GM19328 (cell line): ENCODE measurements around the gene HNRNPUL1.
A peak's percentile ranks its signal among the peaks of the same experiment; 100 is the strongest.
"Not testable (repeated sequence)": the region's sequence is repeated elsewhere in the genome, so short reads cannot be mapped to it uniquely, and the experiment has no call there.

Source experiments
- ATAC-seq: cut with Tn5 transposase; IDR thresholded peaks from one replicate; pipeline ENCODE4 v1.9.1; 2021; ENCODE audit warnings: mild to moderate bottlenecking, moderate library complexity; ENCODE audit not compliant: unreplicated experiment

HNRNPUL1 gene

DNA sequence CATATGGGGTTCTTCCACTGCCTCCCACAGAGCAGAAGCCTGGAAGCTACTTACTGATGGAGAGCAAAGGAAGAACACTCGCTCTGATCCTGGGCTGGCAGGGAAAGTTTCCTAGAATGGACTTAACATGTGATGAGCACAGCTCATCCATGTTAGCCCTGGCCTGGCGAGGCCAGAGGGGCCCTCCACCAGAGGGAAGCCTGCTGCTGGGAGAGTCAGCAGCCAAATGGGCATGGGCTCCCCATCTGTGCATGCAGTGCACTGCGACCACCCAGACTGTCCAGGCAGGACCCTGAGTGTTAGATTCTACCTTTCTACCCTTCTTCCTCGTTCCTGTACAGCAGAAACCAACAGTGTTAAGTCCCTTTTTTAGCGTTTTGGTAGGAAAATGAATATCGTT is 8.9 kb downstream of the HNRNPUL1 start:
- ATAC-seq, result no peak

DNA sequence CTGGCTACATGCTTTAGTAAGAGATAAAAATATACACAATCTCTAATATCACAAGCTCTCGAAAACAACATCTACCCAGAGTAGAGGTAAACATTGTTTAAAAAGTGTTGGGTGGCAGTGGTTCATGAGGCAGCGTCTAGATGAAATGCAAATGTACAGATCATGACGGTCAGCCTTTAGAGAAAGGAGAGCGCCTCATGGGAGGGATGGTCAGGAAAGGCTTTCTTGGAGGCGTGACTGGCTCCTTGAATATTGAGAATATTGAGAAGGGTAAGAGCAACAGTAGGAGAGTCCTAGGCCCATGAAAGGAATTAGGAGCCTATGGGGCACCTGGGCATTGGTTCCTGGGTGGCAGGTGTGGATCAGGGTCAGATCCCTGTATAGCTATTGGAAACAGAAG is 10.6 kb downstream of the HNRNPUL1 start:
- ATAC-seq, result no peak

DNA sequence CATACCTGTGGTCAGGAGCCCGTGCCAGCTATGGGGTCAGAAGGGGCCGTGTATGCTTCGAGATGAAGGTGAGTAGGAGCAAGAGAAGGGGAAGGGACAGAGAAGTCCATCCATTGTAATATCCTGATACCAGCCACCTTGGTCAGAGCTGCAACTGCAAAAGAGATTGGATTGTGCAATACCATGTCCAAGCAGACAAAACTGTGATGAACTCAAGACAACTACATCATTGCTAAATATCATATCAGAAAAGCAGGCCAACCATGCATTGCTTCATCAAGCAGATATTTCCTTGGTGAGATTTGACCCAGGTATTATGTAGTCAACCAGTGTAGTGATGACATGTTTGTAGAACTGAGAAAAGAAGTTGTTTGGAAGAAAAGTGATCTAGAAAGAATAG is 12.1 kb downstream of the HNRNPUL1 start:
- no peak for ATAC-seq

DNA sequence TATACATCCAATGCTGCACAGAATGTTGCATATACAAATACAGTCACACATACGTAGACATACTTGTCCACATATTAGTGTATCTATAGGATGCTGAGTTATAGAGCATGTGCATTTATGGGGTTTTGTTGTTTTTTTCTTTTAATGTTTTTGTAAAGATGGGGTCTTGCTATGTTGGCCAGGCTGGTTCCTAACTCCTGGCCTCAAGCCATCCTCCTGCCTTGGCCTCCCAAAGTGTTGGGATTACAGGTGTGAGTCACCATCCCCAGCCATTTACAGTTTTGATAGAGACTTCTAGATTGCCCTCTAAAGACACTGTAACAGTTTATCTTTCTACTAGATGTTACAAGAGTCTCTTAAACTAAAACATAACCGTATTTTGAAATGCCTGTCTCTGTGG is 14.3 kb downstream of the HNRNPUL1 start:
- no peak for ATAC-seq

DNA sequence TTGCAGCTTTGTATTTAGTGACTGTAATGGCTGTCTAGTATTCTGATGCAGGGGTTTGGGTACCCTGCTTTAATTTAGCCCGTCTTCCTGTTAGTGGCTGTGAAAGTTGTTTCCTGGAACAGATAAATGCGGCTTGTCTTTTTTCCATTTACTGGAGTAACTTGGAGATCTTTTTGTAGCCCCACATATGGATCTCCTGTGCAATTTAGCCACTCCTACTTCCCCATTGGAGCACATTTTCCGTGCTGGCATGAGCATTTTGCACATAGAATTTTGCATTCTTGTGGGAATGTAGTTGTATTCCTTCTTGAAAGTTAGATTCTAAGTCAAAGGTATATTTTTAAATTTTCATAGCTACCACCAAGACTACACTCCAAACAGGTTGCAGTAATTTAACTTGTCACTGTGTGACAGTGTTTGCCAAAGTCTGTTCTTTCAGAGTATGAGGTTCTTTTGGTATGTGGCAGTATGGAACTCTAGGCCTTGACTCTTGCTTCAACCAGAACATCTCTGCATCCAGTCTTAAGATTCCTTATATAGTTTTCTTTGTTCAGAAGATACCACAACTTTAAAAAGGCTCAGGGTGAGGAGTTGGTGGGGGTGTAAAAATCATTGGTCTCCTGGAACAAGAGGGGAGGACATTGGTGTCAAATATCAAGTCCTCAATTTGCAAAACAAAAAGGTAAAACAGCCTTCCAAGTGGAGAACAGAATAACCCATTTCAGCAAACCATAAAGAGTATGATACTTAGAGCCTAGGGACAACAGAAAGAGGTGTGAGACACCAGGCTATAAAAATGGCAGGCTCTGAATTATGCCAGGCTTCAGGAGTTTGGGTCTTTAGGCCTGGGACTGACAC is 24.7 kb downstream of the HNRNPUL1 start:
- no peak for ATAC-seq

DNA sequence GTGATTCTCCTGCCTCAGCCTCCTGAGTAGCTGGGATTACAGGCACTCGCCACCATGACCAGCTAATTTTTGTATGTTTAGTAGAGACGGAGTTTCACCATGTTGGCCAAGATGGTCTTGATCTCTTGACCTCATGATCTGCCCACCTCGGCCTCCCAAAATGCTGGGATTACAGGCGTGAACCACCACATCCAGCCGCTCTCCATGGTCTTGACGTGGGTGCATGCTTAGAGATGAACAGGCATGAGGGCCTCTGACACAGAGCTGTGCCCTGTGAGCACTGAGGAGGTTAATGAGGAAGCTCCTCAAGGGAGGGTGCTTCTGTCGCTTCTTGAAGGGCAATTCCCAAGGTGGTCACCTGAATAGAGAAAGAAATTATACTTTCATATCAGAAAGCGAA is 25.6 kb downstream of the HNRNPUL1 start:
- not testable (repeated sequence) for ATAC-seq

DNA sequence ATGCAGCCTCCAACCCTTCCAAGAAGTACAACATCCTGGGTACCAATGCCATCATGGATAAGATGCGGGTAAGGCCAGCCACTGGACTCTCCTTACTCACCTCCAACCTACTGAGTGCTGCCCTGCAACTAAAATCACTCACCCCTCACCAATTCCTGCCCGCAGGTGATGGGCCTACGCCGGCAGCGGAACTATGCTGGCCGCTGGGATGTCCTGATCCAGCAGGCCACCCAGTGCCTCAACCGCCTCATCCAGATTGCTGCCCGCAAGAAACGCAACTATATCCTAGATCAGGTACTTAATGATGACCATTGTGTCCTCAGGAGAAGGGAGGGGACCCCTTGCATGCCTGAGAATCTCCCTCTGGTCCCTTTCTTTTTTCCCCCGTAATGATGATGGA is 30.2 kb downstream of the HNRNPUL1 start:
- ATAC-seq, result no peak

DNA sequence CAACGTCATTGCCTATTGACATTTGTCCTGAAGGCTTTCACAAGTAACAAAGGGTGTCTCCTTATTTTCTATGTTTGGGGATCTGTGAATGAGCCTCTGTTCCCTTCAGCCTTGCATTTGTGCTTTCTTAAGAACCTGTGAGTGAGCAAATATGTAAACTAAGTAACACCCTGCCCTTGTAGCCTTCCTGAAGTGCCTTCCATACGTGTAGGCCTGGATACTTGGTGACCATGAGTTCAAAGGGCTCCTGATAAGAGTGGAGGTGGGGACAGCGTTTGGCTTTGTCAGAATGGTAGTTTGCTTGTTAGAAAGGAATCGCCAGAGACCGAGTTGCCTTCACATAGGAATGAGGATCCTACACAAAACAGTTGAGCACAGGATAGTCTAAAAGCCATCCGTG is 31.3 kb downstream of the HNRNPUL1 start:
- ATAC-seq, result no peak

DNA sequence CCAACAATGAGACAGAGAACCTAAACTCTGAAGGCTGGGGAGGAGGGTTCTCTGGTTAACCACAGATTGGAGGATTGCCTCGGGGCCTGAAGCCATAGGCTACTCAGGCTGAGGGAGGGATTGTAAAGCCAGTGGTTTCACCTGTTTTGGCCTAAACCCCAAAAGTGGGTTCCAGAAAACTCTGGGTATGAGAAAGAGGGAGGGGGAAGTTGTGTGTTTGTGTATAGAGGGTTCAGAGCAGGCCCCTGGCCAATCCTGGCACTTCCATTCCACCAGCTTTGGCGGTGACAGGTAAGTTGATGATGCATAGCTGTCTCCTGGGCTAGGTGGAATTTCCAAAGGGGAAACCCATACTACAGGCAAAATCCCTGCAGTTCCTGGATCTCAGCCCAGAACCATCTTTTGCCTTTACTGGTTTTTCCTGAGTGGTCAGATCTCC is 32.3 kb downstream of the HNRNPUL1 start:
- no peak for ATAC-seq

DNA sequence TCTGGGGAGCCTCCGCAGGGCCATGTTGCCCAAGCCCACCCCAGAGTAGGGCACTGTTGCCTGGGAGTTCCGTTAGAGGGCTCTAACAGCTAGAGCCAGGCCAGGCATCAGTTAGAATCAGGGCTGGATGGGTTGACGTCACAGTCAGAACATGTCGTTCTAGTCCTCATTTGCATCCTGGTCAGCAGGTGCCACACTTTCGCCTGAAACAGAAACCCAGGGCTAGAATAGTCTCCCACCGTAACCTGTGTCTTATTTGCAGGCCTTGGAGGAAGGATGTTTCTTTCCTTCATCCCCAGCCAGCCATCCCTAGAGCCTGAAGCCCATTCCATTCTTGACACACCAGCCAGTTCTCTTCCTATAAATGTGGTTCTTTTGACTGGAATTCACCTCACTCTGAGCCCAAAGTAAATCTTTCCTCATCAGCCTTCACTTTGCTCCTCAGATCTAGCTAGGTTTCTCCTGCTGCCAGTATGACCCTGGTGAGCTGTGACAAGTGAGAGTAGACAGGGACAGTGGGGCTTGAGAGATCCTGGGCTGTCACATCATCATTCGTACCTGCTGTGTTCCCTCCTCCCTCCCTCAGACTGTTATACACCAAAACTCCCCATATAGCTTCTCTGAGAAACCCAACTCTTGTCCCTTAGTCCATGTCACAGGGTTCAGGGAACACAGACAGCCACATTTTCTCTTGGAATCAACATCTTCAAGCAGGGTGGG is 33.6 kb downstream of the HNRNPUL1 start:
- peak; percentile 77 for ATAC-seq

DNA sequence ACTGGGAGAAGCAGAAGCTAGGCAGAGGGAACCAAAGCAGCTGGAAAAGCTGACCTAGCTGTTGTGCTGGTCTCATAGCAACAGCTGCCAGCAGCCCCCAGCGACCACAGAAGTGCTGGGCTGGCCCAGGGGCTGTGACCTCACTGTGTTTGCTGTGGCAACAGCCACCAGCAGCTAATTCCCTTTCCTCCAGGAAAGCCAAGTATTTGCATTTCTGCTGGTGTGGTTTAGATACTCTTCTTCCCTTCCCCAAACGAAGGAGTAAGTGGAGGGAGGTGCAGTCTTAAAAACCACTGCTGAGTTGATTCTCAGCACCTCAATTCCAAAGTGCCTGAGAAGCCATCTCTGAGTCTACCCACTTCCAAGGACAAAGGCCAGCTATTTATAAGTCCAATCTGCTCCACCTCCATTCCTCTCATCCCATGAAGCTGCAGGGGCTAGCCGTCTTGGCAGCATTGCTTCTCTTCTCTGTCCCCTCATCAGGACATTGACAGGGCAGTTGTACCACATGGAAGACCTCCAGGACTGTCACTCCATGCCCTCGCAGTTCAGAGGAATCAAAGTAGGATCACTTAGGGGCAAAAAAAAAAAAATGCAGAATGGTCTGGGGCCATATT is 34.3 kb downstream of the HNRNPUL1 start:
- no peak for ATAC-seq

DNA sequence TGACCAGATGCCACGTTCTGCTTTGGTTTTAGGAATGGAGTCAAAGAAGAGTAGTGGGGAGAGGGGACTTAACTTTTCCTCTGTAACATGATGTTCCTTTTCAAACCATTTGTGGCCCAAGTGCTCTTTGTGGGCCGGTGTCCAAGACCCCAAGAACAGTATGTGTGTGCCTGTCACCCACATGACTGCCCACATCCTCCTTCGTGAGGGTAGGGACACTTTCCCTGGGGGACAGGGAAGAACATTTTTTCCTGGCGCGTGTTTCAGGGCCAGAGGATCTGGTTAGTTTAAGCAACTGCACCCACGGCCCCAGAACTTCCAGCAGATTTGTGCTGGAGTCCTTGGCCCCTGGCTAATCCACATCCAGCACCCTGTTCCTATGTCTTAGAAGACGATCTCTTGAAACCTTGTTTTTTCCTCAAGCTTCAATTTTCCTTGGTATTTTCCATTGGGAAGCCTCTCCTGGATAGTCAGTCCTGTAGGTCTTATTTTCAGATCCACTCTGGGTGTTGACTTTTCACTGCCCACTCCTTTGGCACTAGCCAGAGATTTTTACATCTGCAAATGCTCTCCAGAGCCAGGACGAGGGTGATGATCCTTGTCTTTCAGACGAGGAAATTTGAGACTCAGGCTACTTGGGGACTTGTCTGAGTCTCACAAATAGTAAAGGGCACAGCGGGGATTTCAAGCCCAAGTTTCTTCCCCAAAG is 35.0 kb downstream of the HNRNPUL1 start:
- ATAC-seq, result no peak

DNA sequence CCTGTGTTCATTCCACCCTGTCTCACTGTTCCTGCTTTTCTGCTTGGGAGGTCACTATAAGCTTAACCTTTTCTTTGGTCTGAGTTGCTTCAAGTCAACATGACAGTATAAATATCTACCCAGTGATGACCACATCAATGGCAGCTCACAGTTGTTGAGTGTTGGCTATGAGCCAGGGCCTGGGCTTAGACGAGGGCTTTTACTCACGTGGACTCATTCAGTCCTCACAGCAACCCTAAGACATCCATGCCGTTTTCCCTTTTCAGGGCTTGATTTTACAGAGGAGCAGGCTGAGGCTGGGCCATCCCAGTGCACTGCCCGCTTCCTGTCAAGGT is 35.5 kb downstream of the HNRNPUL1 start:
- no peak for ATAC-seq

DNA sequence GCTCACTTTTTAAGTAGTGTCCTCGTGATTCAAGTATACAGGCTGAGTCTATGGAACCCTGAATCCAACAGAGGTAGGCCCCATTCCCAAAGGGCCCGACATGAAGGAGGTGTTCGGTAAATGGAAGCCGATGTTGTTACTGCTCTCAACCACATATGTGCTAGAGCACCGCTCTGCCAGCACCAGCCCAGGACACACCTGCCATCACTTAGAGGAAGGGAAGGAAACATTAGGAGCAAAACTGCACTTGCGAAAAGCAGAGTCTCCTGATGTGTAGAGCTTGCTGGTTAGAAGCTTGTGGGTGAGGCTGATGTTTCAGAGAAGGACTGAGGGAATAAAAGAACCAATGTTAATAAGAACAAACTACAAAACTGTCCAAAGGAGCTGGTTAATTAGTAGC is 36.4 kb downstream of the HNRNPUL1 start:
- ATAC-seq, result no peak

DNA sequence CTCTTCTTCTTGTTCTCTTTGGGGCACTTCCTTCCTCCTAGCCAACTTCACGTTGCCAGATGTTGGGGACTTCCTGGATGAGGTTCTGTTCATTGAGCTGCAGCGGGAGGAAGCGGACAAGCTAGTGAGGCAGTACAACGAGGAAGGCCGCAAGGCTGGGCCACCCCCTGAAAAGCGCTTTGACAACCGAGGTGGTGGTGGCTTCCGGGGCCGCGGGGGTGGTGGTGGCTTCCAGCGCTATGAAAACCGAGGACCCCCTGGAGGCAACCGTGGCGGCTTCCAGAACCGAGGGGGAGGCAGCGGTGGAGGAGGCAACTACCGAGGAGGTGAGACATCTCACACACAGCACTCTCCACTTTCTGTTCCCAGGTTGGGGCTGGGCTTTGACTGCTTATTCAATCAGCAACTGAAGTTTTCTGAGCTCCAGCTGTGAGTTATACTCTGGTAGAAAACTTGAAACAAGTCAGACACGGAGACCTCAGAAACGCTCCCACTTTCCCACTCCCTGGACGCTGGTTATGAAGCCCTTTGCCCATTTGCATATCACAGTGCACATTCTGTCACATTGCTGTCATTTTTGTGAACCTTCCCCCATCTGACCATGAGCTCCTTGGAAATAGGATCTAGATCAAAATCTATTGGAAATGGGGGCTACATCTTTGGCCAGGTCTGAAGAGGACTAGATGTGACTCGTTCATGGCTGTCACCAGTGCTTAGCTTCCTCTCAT is 38.6 kb downstream of the HNRNPUL1 start:
- no peak for ATAC-seq

DNA sequence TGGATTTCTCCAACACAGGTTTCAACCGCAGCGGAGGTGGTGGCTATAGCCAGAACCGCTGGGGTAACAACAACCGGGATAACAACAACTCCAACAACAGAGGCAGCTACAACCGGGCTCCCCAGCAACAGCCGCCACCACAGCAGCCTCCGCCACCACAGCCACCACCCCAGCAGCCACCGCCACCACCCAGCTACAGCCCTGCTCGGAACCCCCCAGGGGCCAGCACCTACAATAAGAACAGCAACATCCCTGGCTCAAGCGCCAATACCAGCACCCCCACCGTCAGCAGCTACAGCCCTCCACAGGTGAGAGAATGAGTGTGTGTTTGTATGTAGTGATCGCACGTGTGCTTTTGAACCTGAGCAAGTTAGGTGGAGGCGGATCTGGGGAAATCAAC is 39.8 kb downstream of the HNRNPUL1 start:
- no peak for ATAC-seq

DNA sequence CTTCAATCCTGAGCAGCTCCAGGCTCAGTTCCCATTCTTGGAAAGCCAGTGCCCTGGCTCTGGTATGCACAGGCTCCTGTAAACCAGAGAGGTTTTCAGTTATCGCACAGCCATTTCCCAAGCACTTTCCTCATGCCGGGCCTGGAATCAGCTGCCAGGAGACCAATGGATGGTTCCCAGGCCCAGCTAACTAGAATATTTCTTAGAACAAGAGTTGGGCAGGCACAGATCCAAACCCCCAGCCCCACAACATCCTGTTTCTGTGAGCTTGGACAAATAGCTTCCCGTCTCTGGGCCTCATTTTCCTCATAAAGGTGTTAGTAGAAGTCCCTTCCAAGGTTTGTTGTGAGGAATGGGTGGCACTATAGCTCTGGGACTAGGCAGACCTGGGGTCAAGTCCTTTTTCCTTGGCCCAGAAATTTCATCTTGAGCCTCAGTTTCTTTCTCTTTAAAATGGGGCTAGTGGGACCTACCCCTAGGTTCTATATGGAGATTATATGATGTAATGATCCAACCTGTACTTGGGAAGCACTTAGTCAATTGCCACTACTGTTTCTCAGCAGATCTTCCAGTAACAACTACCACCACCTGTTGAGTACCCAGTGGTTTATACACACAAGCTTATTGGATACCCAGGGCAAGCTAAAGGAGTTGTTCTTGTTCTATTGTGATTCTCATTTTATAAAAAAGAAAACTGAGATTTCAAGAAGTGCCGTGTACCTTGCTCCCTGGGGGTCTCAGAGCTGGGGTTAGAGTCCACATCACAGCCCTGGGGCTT is 40.7 kb downstream of the HNRNPUL1 start:
- no peak for ATAC-seq

DNA sequence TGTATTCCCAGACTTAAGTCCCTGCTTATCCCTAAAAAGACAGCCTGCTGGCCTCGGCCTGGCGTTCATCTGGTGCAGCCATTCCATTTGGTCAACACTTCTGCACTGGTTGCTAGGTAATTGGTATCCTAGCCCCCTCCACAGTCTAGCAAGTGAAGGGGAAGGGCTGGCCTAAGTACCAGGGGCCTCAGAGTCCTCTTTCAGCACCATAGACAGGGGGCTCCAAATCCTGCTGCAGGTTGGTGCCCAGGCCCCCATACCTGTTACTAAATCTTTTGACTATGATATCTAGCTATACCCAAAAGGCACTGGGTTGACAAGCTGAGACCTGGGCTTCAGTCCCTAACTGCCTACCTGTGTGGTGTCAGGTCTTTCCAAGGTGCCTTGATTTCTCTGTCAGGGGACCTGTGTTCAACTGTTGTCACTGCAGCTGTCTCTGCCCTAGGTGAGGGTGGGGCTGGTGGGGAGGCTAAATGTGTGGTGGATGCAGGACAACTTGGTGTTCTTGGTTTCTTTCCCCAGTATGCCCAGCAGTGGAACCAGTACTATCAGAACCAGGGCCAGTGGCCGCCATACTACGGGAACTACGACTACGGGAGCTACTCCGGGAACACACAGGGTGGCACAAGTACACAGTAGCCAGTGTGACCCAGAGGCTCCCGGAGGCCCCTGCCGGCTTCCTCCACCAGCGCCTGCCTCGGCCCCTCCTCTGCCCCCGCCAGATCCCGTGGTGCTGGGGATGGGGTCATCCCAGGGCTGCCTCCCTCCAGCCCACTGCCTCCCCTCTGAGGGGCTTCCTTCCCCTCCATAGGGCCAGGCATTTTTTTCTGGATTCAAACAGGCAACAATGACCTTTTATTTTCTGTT is 42.0 kb downstream of the HNRNPUL1 start:
- ATAC-seq, result no peak
